Activated naive CD8-positive, alpha-beta T cell treated with anti-CD3 and anti-CD28 coated beads for 36 hours (primary cell): ENCODE results near the gene NWD2. TPM values are rescaled to one million over a fixed set of nuclear protein-coding genes. Genes with fewer than 3 reads are reported as not detected.
A peak's percentile ranks its signal among the peaks of the same experiment; 100 is the strongest.

ENCODE experiments used
- DNase-seq: peaks from one replicate; pipeline ENCODE4 v3.0.0; 2021
- H3K27ac Mint-ChIP-seq: one replicate; pipeline ENCODE4 v1.8.0; 2022; ENCODE audit warnings: mild to moderate bottlenecking, moderate library complexity, mixed read lengths
- H3K27me3 Mint-ChIP-seq: one replicate; pipeline ENCODE4 v1.8.0; 2022; ENCODE audit warnings: mild to moderate bottlenecking, mixed read lengths
- H3K36me3 Mint-ChIP-seq: one replicate; pipeline ENCODE4 v1.8.0; 2021; ENCODE audit warnings: mild to moderate bottlenecking, mixed read lengths
- H3K4me1 Mint-ChIP-seq: one replicate; pipeline ENCODE4 v1.8.0; 2021; ENCODE audit warnings: mixed read lengths
- H3K4me3 Mint-ChIP-seq: one replicate; pipeline ENCODE4 v1.8.0; 2022; ENCODE audit warnings: mild to moderate bottlenecking, moderate library complexity, mixed read lengths
- H3K9me3 Mint-ChIP-seq: one replicate; pipeline ENCODE4 v1.8.0; 2022; ENCODE audit warnings: mixed read lengths
- total RNA-seq, 2 experiments: library from RNA; stranded (reverse); gene quantifications; one replicate each; pipeline ENCODE4 v1.2.3, GENCODE V29; 2021

The NWD2 gene
- total RNA-seq, 2 experiments from 2014 or later: not detected

GRCh38 chr4:37245391-37245954 is 930 bp downstream of the NWD2 start:
- H3K4me1 Mint-ChIP-seq: peaks cover 3% of the 10 kb centered on the region
- peaks cover 63% of the 10 kb centered on the region for H3K27me3 Mint-ChIP-seq
- no peaks in the 10 kb centered on the region for H3K9me3 Mint-ChIP-seq
- H3K4me3 Mint-ChIP-seq: no peak overlapping the region
- H3K36me3 Mint-ChIP-seq: no peaks in the 10 kb centered on the region
- no peak for DNase-seq
- no peak overlapping the region for H3K27ac Mint-ChIP-seq

GRCh38 chr4:37246891-37247290 is 2.3 kb downstream of the NWD2 start:
- Mint-ChIP-seq H3K4me1 (peaks cover 3% of the 10 kb centered on the region), H3K4me3 (no peak overlapping the region), H3K27ac (no peak overlapping the region), H3K36me3 (no peaks in the 10 kb centered on the region), H3K27me3 (peaks cover 52% of the 10 kb centered on the region), H3K9me3 (no peaks in the 10 kb centered on the region)
- no peak for DNase-seq

- no peaks in the 10 kb centered on the region for H3K9me3 Mint-ChIP-seq
- H3K4me1 Mint-ChIP-seq: no peaks in the 10 kb centered on the region
- H3K36me3 Mint-ChIP-seq: no peaks in the 10 kb centered on the region
- peaks cover 5% of the 10 kb centered on the region for H3K27me3 Mint-ChIP-seq
- DNase-seq: no peak
- H3K4me3 Mint-ChIP-seq: no peak overlapping the region
- H3K27ac Mint-ChIP-seq: no peak overlapping the region
Observed at GRCh38 chr4:37258221-37258620, 13.7 kb downstream of the NWD2 start.

- H3K4me3 Mint-ChIP-seq: no peak overlapping the region
- H3K36me3 Mint-ChIP-seq: no peaks in the 10 kb centered on the region
- peaks cover 11% of the 10 kb centered on the region for H3K27me3 Mint-ChIP-seq
- H3K27ac Mint-ChIP-seq: no peak overlapping the region
- H3K9me3 Mint-ChIP-seq: no peaks in the 10 kb centered on the region
- H3K4me1 Mint-ChIP-seq: no peaks in the 10 kb centered on the region
- DNase-seq: no peak
Observed at GRCh38 chr4:37268319-37268718, 23.8 kb downstream of the NWD2 start.

- H3K4me1 Mint-ChIP-seq: no peaks in the 10 kb centered on the region
- H3K9me3 Mint-ChIP-seq: peaks cover 8% of the 10 kb centered on the region
- H3K4me3 Mint-ChIP-seq: no peak overlapping the region
- no peak overlapping the region for H3K27ac Mint-ChIP-seq
- H3K36me3 Mint-ChIP-seq: no peaks in the 10 kb centered on the region
- DNase-seq: no peak
- H3K27me3 Mint-ChIP-seq: peaks cover 5% of the 10 kb centered on the region
Observed at GRCh38 chr4:37279121-37279520, 34.6 kb downstream of the NWD2 start.

GRCh38 chr4:37279894-37280592 is 35.5 kb downstream of the NWD2 start:
- Mint-ChIP-seq H3K27me3 (peaks cover 5% of the 10 kb centered on the region), H3K27ac (no peak overlapping the region), H3K36me3 (no peaks in the 10 kb centered on the region), H3K4me3 (no peak overlapping the region), H3K4me1 (no peaks in the 10 kb centered on the region), H3K9me3 (peaks cover 8% of the 10 kb centered on the region)
- no peak for DNase-seq

GRCh38 chr4:37299468-37299867 is 54.9 kb downstream of the NWD2 start:
- H3K9me3 Mint-ChIP-seq: no peaks in the 10 kb centered on the region
- H3K27me3 Mint-ChIP-seq: no peaks in the 10 kb centered on the region

GRCh38 chr4:37304612-37305011 is 60.1 kb downstream of the NWD2 start:
- Mint-ChIP-seq H3K4me1 (no peaks in the 10 kb centered on the region), H3K27me3 (no peaks in the 10 kb centered on the region), H3K36me3 (no peaks in the 10 kb centered on the region), H3K27ac (no peak overlapping the region), H3K4me3 (no peak overlapping the region), H3K9me3 (no peaks in the 10 kb centered on the region)
- DNase-seq: no peak

More at GRCh38 chr4:37299468-37299867, 54.9 kb downstream of the NWD2 start:
- no peak for DNase-seq
- H3K4me1 Mint-ChIP-seq: no peaks in the 10 kb centered on the region
- no peaks in the 10 kb centered on the region for H3K36me3 Mint-ChIP-seq
- H3K4me3 Mint-ChIP-seq: no peak overlapping the region
- peak overlapping the region; percentile 1 for H3K27ac Mint-ChIP-seq

- no peaks in the 10 kb centered on the region for H3K9me3 Mint-ChIP-seq
- no peak overlapping the region for H3K27ac Mint-ChIP-seq
- DNase-seq: no peak
- H3K36me3 Mint-ChIP-seq: no peaks in the 10 kb centered on the region
- no peaks in the 10 kb centered on the region for H3K27me3 Mint-ChIP-seq
- H3K4me3 Mint-ChIP-seq: no peak overlapping the region
- no peaks in the 10 kb centered on the region for H3K4me1 Mint-ChIP-seq
Observed at GRCh38 chr4:37305984-37306383, 61.4 kb downstream of the NWD2 start.

- Mint-ChIP-seq H3K27ac (no peak overlapping the region), H3K4me3 (no peak overlapping the region), H3K9me3 (no peaks in the 10 kb centered on the region), H3K4me1 (no peaks in the 10 kb centered on the region), H3K27me3 (peaks cover 10% of the 10 kb centered on the region), H3K36me3 (no peaks in the 10 kb centered on the region)
- no peak for DNase-seq
Observed at GRCh38 chr4:37317104-37317643, 72.6 kb downstream of the NWD2 start.

- no peaks in the 10 kb centered on the region for H3K9me3 Mint-ChIP-seq
- H3K4me1 Mint-ChIP-seq: no peaks in the 10 kb centered on the region
- no peak for DNase-seq
- no peak overlapping the region for H3K27ac Mint-ChIP-seq
- H3K4me3 Mint-ChIP-seq: no peak overlapping the region
- no peaks in the 10 kb centered on the region for H3K36me3 Mint-ChIP-seq
- H3K27me3 Mint-ChIP-seq: peaks cover 10% of the 10 kb centered on the region
Observed at GRCh38 chr4:37320513-37321235, 76.1 kb downstream of the NWD2 start.

GRCh38 chr4:37322122-37322521 is 77.6 kb downstream of the NWD2 start:
- Mint-ChIP-seq H3K4me3 (no peak overlapping the region), H3K27ac (no peak overlapping the region), H3K9me3 (no peaks in the 10 kb centered on the region), H3K36me3 (no peaks in the 10 kb centered on the region), H3K4me1 (no peaks in the 10 kb centered on the region), H3K27me3 (peaks cover 10% of the 10 kb centered on the region)
- DNase-seq: no peak

- H3K4me1 Mint-ChIP-seq: no peaks in the 10 kb centered on the region
- peaks cover 14% of the 10 kb centered on the region for H3K27me3 Mint-ChIP-seq
- H3K27ac Mint-ChIP-seq: no peak overlapping the region
- no peak overlapping the region for H3K4me3 Mint-ChIP-seq
- H3K36me3 Mint-ChIP-seq: no peaks in the 10 kb centered on the region
- no peaks in the 10 kb centered on the region for H3K9me3 Mint-ChIP-seq
- no peak for DNase-seq
Observed at GRCh38 chr4:37324546-37324945, 80.0 kb downstream of the NWD2 start.

- H3K9me3 Mint-ChIP-seq: no peaks in the 10 kb centered on the region
- H3K36me3 Mint-ChIP-seq: no peaks in the 10 kb centered on the region
- no peak overlapping the region for H3K27ac Mint-ChIP-seq
- H3K4me3 Mint-ChIP-seq: no peak overlapping the region
- peaks cover 7% of the 10 kb centered on the region for H3K27me3 Mint-ChIP-seq
- DNase-seq: no peak
- no peaks in the 10 kb centered on the region for H3K4me1 Mint-ChIP-seq
Observed at GRCh38 chr4:37326852-37327251, 82.3 kb downstream of the NWD2 start.

- Mint-ChIP-seq H3K27me3 (no peaks in the 10 kb centered on the region), H3K4me1 (no peaks in the 10 kb centered on the region), H3K27ac (no peak overlapping the region), H3K36me3 (no peaks in the 10 kb centered on the region), H3K9me3 (no peaks in the 10 kb centered on the region), H3K4me3 (no peak overlapping the region)
- DNase-seq: no peak
Observed at GRCh38 chr4:37338972-37339371, 94.4 kb downstream of the NWD2 start.
